Adipocyte (in vitro differentiated cells): ENCODE data around the gene SYT11.

Source experiments
- DNase-seq: peaks from one replicate; pipeline ENCODE4 v3.0.0-alpha.2; 2015; ENCODE audit warnings: low read depth
- H3K27me3 ChIP-seq: replicated peaks from 2 replicates; pipeline ENCODE4 v1.7.0; 2013; ENCODE audit warnings: mild to moderate bottlenecking, low read length, moderate library complexity; ENCODE audit not compliant: control insufficient read depth, insufficient read depth
- H3K36me3 ChIP-seq: 2 replicates; pipeline ENCODE4 v1.7.0; 2013; ENCODE audit warnings: low read length, mild to moderate bottlenecking, moderate library complexity; ENCODE audit not compliant: control insufficient read depth, insufficient read depth, severe bottlenecking
- H3K4me1 ChIP-seq: 2 replicates; pipeline ENCODE4 v1.7.0; 2013; ENCODE audit warnings: mild to moderate bottlenecking, low read length, moderate library complexity; ENCODE audit not compliant: control insufficient read depth, insufficient read depth
- H3K4me3 ChIP-seq: 2 replicates; pipeline ENCODE4 v1.7.0; 2013; ENCODE audit warnings: mild to moderate bottlenecking, low read length, moderate library complexity
- H3K9ac ChIP-seq: 2 replicates; pipeline ENCODE4 v1.7.0; 2013; ENCODE audit warnings: mild to moderate bottlenecking, low read length, moderate library complexity
- H3K9me3 ChIP-seq: 2 replicates; pipeline ENCODE4 v1.7.0; 2013; ENCODE audit warnings: mild to moderate bottlenecking, low read length, moderate library complexity; ENCODE audit not compliant: control insufficient read depth

The SYT11 gene

GRCh38 chr1:155864393-155864792, 5.0 kb downstream of the SYT11 start:
- Histone ChIP-seq H3K9ac (no peak overlapping the region), H3K36me3 (no peaks in the 10 kb centered on the region), H3K9me3 (no peaks in the 10 kb centered on the region), H3K4me1 (peaks cover 5% of the 10 kb centered on the region), H3K27me3 (no peaks in the 10 kb centered on the region), H3K4me3 (no peak overlapping the region)
- DNase-seq, result no peak

GRCh38 chr1:155867766-155868165, 8.4 kb downstream of the SYT11 start:
- Histone ChIP-seq H3K9ac (no peak overlapping the region), H3K4me3 (no peak overlapping the region), H3K4me1 (peaks cover 9% of the 10 kb centered on the region), H3K36me3 (no peaks in the 10 kb centered on the region), H3K9me3 (no peaks in the 10 kb centered on the region), H3K27me3 (no peaks in the 10 kb centered on the region)
- no peak for DNase-seq

GRCh38 chr1:155871390-155871789, 12.0 kb downstream of the SYT11 start:
- H3K9me3 ChIP-seq, result no peaks in the 10 kb centered on the region
- no peak overlapping the region for H3K4me3 ChIP-seq
- no peaks in the 10 kb centered on the region for H3K36me3 ChIP-seq
- no peak for DNase-seq
- no peak overlapping the region for H3K9ac ChIP-seq
- H3K27me3 ChIP-seq, result no peaks in the 10 kb centered on the region
- H3K4me1 ChIP-seq, result peaks cover 9% of the 10 kb centered on the region

DNA sequence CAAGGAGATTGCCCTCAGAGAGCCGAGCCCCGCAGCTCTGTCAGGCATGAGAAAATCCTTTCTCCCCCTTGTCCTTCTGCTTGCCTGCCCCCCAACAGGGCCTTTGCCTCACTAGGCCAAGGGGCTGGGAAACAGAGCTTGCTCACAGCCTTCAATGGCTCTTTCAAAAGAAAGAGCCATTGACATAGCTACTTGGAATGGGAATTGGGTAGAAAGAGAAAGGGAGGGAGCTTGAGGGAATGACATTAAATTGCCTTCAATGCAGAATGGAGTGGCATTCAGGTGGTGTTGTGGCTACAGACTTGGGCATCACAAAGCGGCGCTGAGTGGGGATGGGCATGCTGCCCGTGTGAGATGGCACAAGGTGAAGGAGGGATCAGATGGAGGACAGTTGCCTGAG, 13.2 kb downstream of the SYT11 start:
- no peak overlapping the region for H3K9ac ChIP-seq
- peaks cover 9% of the 10 kb centered on the region for H3K4me1 ChIP-seq
- no peaks in the 10 kb centered on the region for H3K9me3 ChIP-seq
- no peaks in the 10 kb centered on the region for H3K36me3 ChIP-seq
- H3K4me3 ChIP-seq, result no peak overlapping the region
- no peak for DNase-seq
- no peaks in the 10 kb centered on the region for H3K27me3 ChIP-seq

DNA sequence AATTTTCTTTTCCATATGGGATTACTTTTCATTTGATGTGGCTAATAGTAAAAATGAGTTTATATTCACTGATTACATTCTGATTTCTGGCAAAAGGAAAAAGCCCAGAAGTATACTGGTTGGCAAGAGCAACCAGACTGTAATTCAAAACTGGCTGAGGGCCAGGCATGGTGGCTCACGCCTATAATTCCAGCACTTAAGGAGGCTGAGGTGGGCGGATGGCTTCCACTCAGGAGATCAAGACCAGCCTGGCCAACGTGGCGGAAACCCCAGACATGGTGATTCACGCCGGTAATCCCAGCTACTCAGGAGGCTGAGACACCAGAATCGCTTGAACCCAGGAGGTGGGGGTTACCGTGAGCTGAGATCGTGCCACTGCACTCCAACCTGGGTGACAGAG, 14.5 kb downstream of the SYT11 start:
- Histone ChIP-seq H3K9me3 (no peaks in the 10 kb centered on the region), H3K9ac (no peak overlapping the region), H3K27me3 (no peaks in the 10 kb centered on the region), H3K36me3 (no peaks in the 10 kb centered on the region), H3K4me3 (no peak overlapping the region), H3K4me1 (peaks cover 9% of the 10 kb centered on the region)
- DNase-seq, result peak; percentile 58

DNA sequence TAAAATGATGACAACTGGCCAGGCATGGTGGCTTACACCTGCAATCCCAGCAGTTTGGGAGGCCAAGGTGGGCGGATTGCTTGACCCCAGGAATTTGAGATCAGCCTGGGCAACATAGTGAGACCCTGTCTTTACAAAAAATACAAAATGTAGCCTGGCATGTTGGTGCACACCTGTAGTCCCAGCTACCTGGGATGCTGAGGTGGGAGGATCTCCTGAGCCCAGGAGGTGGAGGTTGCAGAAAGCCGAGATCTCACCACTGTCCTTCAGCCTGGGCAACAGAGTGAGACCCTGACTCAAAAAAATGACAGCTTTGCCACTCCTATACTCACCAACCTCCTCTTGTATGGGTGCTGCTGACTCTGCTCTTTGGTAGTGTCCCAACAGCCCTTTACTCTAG, 18.6 kb downstream of the SYT11 start:
- Histone ChIP-seq H3K27me3 (no peaks in the 10 kb centered on the region), H3K4me3 (no peak overlapping the region), H3K4me1 (no peaks in the 10 kb centered on the region), H3K36me3 (no peaks in the 10 kb centered on the region), H3K9me3 (no peaks in the 10 kb centered on the region), H3K9ac (no peak overlapping the region)
- DNase-seq, result no peak

GRCh38 chr1:155880251-155880650, 20.9 kb downstream of the SYT11 start:
- DNase-seq, result no peak
- Histone ChIP-seq H3K9me3 (no peaks in the 10 kb centered on the region), H3K4me3 (no peak overlapping the region), H3K27me3 (no peaks in the 10 kb centered on the region), H3K4me1 (peaks cover 8% of the 10 kb centered on the region), H3K36me3 (no peaks in the 10 kb centered on the region), H3K9ac (no peak overlapping the region)

GRCh38 chr1:155880950-155881349, 21.6 kb downstream of the SYT11 start:
- Histone ChIP-seq H3K36me3 (no peaks in the 10 kb centered on the region), H3K27me3 (no peaks in the 10 kb centered on the region), H3K4me3 (no peak overlapping the region), H3K4me1 (peaks cover 8% of the 10 kb centered on the region), H3K9ac (no peak overlapping the region), H3K9me3 (no peaks in the 10 kb centered on the region)
- no peak for DNase-seq

GRCh38 chr1:155882235-155882634, 22.9 kb downstream of the SYT11 start:
- DNase-seq, result no peak

DNA sequence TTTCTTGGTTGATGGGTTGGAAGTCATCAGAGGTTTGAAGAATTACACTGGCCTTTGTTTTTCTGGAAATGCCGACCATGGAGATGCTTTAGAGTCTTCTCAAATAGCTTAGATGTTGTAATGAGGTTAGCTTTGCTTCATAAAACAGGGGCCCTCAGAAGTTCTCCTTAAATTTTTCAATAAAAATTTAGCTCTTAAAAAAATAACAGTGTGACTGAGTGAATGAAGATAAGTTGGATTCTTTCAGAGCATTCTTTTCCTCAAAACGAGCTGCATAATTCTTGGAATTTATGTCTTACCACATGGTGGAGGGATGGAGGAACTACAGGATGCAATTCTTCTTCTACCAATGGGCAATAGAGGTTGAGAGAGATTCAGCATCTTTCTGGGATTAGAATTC, 23.4 kb downstream of the SYT11 start:
- no peak overlapping the region for H3K9ac ChIP-seq
- no peak for DNase-seq
- H3K4me1 ChIP-seq, result peaks cover 8% of the 10 kb centered on the region
- H3K36me3 ChIP-seq, result no peaks in the 10 kb centered on the region
- H3K4me3 ChIP-seq, result no peak overlapping the region
- H3K27me3 ChIP-seq, result no peaks in the 10 kb centered on the region
- no peaks in the 10 kb centered on the region for H3K9me3 ChIP-seq

More at GRCh38 chr1:155882235-155882634, 22.9 kb downstream of the SYT11 start:
- H3K9me3 ChIP-seq, result no peaks in the 10 kb centered on the region
- H3K9ac ChIP-seq, result no peak overlapping the region
- H3K4me1 ChIP-seq, result peaks cover 8% of the 10 kb centered on the region
- no peaks in the 10 kb centered on the region for H3K36me3 ChIP-seq
- no peaks in the 10 kb centered on the region for H3K27me3 ChIP-seq
- H3K4me3 ChIP-seq, result no peak overlapping the region

- peak; percentile 21 for DNase-seq
- no peak overlapping the region for H3K4me3 ChIP-seq
- no peak overlapping the region for H3K9ac ChIP-seq
- H3K4me1 ChIP-seq, result peaks cover 8% of the 10 kb centered on the region
- H3K9me3 ChIP-seq, result no peaks in the 10 kb centered on the region
- H3K27me3 ChIP-seq, result no peaks in the 10 kb centered on the region
- H3K36me3 ChIP-seq, result no peaks in the 10 kb centered on the region
Observed at GRCh38 chr1:155884031-155884960, 24.9 kb downstream of the SYT11 start.

GRCh38 chr1:155884982-155885381, 25.6 kb downstream of the SYT11 start:
- no peak overlapping the region for H3K9ac ChIP-seq
- DNase-seq, result no peak
- H3K27me3 ChIP-seq, result no peaks in the 10 kb centered on the region
- H3K36me3 ChIP-seq, result no peaks in the 10 kb centered on the region
- no peak overlapping the region for H3K4me3 ChIP-seq
- peaks cover 14% of the 10 kb centered on the region for H3K4me1 ChIP-seq
- H3K9me3 ChIP-seq, result no peaks in the 10 kb centered on the region
